Activated T-cell treated with anti-CD3 and anti-CD28 coated beads, Interleukin-2, amount 50 U/mL, for 48 hours (primary cell): ENCODE measurements around the gene MRPS12.

Experiments used
- DNase-seq, 2 experiments: peaks; one replicate each; pipeline ENCODE4 v3.0.0-alpha.2; 2020

The MRPS12 gene

DNA sequence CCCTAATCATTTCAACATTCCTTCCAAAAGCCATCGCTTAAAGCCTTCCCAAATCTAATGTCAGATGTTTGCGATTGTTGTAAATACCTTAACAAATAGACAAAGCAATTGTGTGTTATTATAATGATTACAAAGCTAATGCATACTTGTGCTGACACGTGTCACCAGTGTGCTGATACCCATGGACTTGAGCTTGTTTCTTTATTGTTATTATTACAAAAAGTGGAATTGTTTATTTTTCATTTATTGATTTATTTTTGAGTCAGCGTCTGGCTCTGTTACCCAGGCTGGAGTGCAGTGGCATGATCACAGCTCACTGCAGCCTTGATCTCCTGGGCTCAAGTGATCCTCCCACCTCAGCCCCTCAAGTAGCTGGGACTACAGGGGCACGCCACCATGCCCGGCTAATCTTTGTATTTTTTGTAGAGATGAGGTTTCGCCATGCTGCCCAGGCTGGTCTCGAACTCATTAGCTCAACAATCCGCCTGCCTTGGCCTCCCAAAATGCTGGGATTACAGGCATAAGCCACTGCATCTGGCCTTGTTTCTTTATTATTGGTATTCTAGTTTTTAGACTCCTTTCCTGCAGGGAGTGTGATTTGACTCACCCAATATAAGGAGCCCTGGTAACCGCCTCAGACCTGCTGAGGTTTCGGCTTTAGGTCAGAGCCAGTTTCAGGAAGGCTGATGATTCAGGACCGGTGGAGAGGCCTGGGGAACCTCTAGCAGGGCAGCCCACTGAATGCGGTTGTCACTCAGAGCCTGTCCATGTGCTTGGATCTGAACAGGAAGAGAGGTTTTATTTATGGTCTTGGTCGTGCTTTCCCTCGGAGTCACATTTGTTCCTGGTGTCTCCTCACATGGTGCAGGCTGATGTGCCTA is 46.9 kb downstream of the MRPS12 start:
- DNase-seq: peak; percentile 81 to 82

- DNase-seq: no peak
These were observed 47.6 kb downstream of the MRPS12 start for GRCh38 chr19:38978326-38978689.

DNA sequence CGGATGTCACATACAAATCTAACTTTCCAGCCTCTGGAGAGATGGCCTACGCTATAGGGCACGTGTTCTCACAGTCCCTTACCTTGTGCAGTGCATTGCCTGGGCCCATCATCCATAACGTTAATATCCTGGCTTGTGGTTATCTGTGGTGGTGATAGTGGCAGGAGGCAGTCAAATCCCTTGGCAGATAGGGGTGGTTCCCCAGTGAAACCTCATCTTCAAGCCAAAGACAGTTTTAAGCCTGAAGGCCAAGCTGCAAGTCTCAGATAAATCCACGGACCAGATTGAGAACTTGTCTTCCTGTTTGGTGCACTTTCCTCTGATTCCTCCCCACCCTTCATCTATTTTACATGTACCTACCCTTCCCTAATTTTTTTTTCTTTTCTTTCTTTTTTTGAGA is 49.1 kb downstream of the MRPS12 start:
- DNase-seq: no peak

DNA sequence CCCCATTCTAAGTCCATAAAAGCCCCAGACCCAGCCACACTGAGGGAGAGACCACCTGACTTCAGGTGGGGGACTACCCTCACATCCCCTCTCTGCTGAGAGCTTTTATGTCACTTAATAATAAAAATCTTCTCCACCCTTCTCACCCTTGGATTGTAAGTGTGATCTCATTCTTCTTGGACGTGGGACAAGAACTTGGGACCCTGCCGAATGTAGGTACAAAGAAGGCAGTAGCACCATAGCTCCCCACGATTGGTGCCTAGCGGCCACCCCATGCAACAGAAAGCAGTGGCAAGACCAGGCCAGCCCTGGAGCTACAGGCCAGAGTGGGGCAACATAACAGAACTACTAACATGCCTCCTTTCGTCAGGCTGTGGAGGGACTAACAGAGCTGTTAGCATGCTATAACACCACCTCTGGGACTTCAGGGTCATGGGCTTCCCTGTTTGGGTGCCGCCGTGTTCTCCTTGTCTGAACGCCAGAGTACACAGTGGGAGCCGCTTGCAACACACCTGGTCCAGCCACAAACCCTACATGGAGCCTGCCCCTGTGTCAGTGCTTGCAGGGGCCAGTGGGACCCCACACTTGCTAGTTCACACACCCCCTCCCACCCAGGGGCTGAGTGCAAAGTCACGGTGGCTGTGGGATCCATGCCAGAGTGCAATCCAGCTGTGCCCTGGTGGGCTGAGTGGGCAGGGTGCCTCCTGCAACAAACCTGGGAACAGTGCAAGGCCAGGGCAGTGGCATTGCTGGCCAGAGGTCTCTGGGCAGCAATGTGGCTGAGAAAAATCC is 50.0 kb downstream of the MRPS12 start:
- DNase-seq: no peak
